NCI-H82 treated with DMSO at 0.1 percent for 48 hours (cell line): ENCODE data around the gene CYTIP.

Source experiments
- DNase-seq: peaks from one replicate; lab custom pipeline; 2025; ENCODE audit not compliant: unreplicated experiment; lab: John Stamatoyannopoulos, UW

CYTIP gene

DNA sequence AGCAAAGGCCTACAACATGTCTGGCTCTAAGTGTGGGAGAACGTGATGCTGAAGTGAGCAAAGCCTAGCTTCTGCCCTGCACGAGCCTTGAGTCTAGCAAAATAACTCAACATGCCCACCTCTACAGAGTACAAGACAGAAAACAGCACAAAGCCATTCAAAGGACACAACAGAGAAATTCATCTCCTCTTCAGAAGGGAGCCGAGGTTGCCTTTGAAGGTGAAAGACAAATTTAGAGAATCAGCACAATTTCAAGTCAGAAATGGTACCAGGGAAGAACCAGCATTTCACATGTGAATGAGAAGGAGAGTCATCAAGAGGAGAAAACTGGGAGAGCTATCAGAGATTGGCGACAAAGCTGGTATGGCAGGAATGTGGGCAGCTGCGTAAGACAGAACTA, 21.7 kb upstream of the CYTIP start:
- DNase-seq: no peak

- DNase-seq: no peak
Measured at GRCh38 chr2:157463002-157463401, 19.1 kb upstream of the CYTIP start.

DNA sequence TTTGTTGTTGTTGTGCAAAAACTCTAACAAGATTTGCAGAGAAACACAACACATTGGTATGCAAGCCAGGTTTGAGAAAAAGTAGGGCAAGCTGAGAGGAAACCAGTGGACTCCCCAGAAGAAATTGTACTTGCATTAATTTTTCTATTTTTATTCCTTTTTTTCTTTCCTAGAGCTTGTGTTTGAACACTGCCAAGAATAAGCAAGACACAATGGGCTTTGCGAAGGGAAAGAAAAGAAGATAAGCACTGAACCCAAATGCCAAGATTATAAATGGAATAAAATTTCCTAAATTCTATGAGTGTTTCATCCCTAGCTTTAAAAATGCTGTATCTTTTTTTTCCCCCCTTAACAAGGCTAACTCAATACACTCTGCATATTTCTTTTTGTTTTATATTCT, 17.0 kb upstream of the CYTIP start:
- no peak for DNase-seq

GRCh38 chr2:157460384-157460837, 16.5 kb upstream of the CYTIP start:
- no peak for DNase-seq

- no peak for DNase-seq
Measured at GRCh38 chr2:157459486-157459885, 15.6 kb upstream of the CYTIP start.

DNA sequence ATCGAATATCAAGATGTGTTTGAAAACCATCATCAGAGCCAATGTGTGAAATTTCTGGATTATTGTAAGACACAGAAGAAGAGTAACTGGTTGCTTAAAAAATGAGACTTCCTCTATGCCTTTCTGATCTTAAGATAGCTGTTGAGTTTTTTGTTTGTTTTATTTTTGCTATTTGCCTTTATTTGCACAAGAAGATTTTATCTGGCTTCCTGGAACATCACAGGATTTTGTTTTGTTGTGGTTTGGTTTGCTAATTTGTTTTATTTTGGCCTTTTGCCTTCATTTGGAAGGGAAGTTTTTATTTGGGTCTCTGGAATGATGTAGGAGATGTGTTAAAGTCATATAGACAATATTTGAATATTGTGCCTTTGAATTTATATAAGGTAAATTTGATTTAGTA, 3.9 kb upstream of the CYTIP start:
- DNase-seq: no peak

DNA sequence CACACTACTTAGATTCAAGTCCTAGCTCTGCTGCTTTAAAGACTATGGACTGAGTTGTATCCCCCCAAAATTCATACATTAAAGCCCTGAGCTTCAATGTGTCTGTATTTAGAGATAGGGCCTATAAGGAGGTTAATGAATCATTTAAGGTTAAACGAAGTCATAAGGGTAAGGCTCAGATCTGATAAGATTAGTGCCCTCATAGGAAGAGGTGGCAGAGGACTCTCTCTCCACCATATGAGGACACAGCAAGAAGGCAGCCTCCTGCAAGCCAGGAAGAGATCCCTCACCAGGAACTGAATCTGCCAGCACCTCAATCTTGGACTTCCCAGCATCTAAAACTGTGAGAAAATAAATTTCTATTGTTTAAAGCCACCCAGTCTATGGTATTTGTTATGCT, 3.1 kb upstream of the CYTIP start:
- no peak for DNase-seq

GRCh38 chr2:157444641-157445040, 752 bp upstream of the CYTIP start:
- no peak for DNase-seq

DNA sequence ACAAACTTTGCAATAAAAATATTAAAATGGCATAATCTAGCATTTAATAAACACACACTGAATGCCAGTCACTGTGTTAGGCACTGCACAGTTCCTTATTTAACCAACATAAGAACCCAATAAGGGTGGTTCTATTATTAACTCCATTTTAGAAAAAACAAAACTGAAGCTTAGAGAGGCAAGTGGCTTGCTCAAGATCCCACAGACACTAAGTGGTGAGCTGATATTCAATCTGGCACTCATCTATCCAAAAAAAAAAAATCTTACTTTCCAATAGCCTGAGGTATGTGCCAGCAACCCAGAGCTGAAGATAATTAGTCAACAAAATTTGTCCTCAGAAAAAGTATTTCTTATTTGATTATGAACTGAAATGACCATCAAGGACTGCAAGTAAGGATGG, 799 bp downstream of the CYTIP start:
- no peak for DNase-seq

GRCh38 chr2:157442636-157443035, 1.3 kb downstream of the CYTIP start:
- DNase-seq: no peak

DNA sequence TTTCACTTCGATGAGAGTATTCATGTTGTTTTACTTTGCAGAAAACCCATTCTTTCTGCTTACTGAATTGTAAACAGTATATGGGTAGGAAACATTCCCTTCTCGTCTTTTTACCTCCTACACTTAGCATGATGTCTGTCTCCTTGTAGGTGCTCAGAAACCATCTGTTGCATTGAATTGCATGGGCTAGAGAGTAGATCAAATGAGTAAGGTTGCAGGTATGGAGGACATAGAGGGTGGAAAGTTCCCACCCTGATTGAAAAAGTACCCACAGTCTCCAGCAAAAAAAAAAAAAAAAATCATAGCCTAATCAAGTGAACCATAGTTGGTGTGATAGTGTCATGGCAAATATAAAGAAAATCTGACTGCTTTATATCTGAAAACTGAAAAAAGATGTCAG, 1.7 kb downstream of the CYTIP start:
- DNase-seq: no peak

GRCh38 chr2:157441072-157441454, 2.8 kb downstream of the CYTIP start:
- no peak for DNase-seq

DNA sequence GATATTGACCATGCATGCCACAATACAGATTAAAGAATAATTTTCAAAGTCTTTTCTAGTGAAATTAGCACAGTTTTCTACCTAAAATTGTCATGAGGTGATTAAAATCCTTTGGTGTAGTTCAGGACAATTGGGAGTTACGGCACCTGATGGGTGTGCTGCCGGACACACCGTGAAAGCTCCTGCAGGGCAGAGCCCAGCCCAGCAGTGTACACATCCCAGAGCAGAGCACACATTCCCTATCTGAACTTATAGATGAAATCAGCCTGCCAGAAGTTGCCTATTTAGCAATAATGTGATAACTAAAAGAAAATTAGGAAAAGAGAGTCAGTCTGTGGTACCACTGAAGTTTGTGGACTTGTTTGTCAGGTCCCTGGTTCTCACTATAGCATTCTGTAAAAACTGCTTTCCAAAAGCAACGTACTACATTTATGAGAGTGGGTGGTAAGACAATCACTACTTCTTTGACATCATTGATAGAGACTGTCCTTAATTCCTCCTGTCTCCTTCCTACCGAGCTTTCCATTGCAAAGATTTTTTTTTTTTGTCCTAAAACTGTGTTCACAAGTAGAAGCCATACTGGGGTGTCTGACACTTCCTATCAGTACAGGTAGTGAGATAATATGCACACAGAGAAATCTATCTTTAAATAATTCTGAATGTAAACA, 3.4 kb downstream of the CYTIP start:
- DNase-seq: no peak

DNA sequence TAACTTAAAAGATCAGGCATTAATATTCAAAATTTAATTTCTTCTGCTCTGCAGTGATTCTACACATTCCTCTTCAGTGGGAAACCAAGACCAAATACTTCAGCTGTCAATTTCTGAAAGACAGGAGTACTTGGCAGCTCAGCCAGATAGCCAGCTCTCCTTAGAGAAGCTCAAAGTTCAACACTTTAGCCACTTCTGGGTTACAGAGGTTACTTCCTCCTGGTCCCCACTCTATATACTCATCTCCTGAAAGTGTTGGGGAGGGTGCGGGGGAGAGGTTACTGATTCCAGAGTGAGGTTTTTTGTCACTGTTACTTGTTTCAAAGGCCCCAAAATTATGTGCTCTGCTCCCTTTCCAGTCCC, 4.1 kb downstream of the CYTIP start:
- DNase-seq: no peak

DNA sequence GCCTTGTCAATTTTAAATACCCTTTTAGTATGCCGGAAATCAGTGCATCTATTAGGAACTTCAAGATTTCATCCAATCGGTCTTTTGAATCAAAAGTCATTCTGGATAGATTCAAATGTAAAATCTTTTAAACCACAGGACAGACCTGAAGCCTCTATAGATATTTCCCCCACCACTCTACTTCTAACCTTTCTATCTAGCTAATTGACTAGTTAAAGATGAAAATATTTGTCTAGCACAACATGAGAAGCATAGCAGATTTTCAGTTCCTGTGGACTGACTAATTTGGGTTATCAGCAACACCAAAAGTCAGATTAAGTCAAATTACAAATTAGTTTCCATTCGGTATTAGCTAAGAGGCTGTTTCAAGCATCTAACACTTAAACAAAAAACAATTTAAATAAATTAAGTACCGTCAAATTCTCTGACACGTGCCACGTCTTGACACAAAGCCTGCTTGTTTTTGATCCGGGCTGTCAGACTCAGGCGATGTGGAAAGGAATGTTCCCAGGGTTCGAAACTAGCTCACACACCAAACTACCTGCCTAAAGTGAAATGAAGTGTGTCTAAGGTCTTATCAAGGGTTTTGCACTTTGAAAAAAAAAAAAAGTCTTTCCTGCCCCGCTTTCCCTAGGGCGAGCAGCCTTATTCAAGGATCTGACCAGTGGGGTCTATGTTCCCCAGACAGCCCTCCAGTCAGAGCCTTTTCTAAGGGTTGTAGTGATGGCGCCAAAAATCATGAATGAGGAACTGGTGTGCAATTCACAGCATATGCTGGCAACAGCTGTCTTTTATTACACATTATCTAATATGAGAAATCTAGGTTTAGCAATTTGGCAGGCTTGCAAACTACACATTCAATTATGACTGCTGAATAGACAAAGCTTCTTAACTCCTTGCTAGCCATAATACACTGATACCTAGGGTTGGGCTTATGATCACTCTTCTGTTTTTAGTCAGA, 4.7 kb downstream of the CYTIP start:
- no peak for DNase-seq

DNA sequence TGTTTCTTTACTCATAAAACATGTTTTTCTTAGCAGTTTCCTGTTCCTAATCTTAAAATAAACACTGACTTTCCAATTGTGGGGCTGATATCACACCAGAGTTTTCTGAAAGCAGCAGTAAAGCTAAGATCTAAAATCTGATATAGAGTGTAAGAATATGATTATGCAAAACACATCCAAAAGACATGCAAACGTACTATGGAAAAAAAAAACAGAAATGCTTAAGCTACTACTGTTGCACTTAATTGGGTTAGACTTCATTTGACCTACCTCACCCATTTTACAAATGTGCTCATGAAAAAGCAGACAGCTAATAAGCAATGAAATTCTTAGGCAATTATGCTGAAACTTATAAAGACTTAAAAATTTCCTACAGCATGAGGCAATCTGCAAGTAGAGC, 10.5 kb downstream of the CYTIP start:
- DNase-seq: no peak

DNA sequence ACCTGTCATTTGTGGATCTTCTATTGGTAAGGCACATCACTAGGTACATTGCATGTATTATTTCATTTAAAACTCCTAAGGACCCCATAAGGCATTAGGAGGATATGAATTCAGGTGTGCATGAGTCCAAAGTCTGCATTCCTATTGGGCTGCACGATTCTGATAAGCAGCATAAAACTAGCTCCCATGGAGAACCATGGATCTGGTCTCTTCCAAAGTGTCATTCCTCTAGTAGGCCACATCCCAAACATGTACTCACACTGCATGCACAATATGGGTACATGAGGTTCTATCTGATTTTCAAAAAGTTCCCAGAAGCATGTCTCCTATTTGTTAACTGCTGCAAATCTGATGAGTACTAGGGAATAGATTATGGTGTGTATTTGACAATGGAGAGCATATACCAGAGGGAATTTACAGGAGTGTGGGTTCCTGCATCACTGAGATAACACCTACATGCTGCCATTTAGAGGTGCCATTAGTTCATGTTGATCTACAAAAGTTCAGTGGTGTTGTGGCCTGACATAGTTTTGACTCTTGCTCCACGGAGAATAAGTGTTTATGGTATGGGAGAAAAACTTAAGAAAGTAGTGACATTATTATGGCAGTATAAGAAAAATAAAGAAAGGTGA, 11.3 kb downstream of the CYTIP start:
- DNase-seq: no peak

DNA sequence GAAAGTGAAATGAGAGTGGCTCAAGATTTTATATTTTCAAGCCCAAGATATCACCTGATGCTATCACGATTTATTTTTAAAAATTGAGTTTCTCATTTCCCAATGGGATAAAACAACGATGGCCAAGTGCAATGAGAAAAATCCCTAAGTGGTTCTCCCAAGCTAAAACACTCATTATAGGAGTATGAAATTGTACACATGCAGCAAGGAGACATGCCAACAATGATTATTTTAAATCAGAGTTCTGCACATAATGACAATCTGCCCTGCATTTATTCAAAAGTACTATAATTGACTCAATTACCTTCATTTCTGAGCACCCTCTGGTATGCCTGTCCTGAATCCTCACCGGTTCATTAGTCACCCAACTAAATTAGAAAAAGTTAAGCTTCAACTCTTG, 12.7 kb downstream of the CYTIP start:
- DNase-seq: no peak

DNA sequence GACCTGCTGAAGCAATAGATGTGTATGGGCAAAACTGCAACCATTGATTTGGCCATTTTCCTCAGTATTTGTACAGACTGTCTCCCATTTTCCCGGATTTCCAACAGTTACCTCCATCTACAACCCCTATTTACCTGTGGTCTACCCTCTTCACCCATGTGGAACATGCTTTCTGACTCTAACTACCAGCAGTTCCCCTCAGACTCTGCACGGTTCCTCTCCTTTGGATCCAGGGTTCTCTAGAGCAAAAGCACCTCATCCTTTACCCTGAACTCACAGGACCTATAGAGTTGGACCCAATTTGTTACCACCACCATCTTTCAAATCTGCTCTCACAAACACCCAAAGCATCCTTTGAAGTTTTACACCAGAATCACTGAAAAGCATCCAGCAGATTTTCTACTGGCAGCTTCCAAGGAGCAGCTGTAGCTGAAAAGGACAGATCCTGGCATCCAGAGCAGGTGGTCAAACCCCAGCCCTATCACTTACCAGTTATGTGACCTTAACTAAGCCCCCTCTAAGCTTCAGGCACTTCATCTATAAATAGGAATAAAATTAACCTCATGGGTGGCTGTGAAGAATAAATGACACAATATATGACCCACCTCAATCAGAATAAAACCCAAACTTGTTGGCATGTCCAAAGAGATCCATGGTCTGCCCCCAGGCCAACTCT, 15.3 kb downstream of the CYTIP start:
- no peak for DNase-seq

GRCh38 chr2:157427922-157428303, 16.0 kb downstream of the CYTIP start:
- DNase-seq: no peak
